Mesenchymal stem cell (in vitro differentiated cells and primary cell): ENCODE data around the gene WARS2.
A peak's percentile ranks its signal among the peaks of the same experiment; 100 is the strongest.

Experiments
- DNase-seq: peaks from one replicate; pipeline ENCODE4 v3.0.0-alpha.2; 2013
- H2AFZ ChIP-seq: one replicate; pipeline ENCODE4 v1.6.1; 2013; ENCODE audit warnings: low read depth, mild to moderate bottlenecking, control low read depth, inconsistent platforms, low read length, moderate library complexity
- H2AK5ac ChIP-seq: 2 replicates; pipeline ENCODE4 v1.6.1; 2013; ENCODE audit warnings: low read length, moderate library complexity, mild to moderate bottlenecking, inconsistent platforms; ENCODE audit not compliant: severe bottlenecking
- H2BK120ac ChIP-seq: one replicate; pipeline ENCODE4 v1.6.1; 2013; ENCODE audit warnings: low read depth, mild to moderate bottlenecking, inconsistent platforms, low read length, moderate library complexity
- H2BK12ac ChIP-seq, 2 experiments: one replicate each; pipeline ENCODE4 v1.6.1; 2013; ENCODE audit warnings: inconsistent platforms in 2 of 2, low read length in 2 of 2, mild to moderate bottlenecking in 2 of 2, moderate library complexity in 2 of 2, control low read depth in 1 of 2
- H2BK15ac ChIP-seq: one replicate; pipeline ENCODE4 v1.6.1; 2013; ENCODE audit warnings: mild to moderate bottlenecking, low read depth, inconsistent platforms; ENCODE audit not compliant: poor library complexity, severe bottlenecking
- H2BK5ac ChIP-seq: 2 replicates; pipeline ENCODE4 v1.6.1; 2013; ENCODE audit warnings: low read depth, mild to moderate bottlenecking, low read length, control low read depth, inconsistent platforms; ENCODE audit not compliant: poor library complexity, severe bottlenecking
- H3K14ac ChIP-seq, 2 experiments: one replicate each; pipeline ENCODE4 v1.6.1; 2013; ENCODE audit warnings: inconsistent platforms in 2 of 2, low read length in 2 of 2, control low read depth in 1 of 2, mild to moderate bottlenecking in 1 of 2, moderate library complexity in 1 of 2
- H3K18ac ChIP-seq, 2 experiments: one replicate each; pipeline ENCODE4 v1.6.1; 2013; ENCODE audit warnings: inconsistent platforms in 2 of 2, low read length in 2 of 2, control low read depth in 1 of 2, low read depth in 1 of 2, mild to moderate bottlenecking in 1 of 2
- H3K23ac ChIP-seq, 2 experiments: one replicate each; pipeline ENCODE4 v1.6.1; 2013; ENCODE audit warnings: inconsistent platforms in 2 of 2, low read length in 2 of 2, mild to moderate bottlenecking in 2 of 2, moderate library complexity in 2 of 2, control low read depth in 1 of 2
- H3K27ac ChIP-seq: 2 replicates; pipeline ENCODE4 v1.5.1; 2013; ENCODE audit warnings: mild to moderate bottlenecking, moderate library complexity, low read length, control low read depth, inconsistent platforms; ENCODE audit not compliant: poor library complexity, severe bottlenecking
- H3K27me3 ChIP-seq, 2 experiments: 2 replicates each; pipeline versions ENCODE4 v1.6.1 to v1.7.0; 2013; ENCODE audit warnings: low read length in 2 of 2, mild to moderate bottlenecking in 2 of 2, moderate library complexity in 2 of 2, control low read depth in 1 of 2, inconsistent platforms in 1 of 2; ENCODE audit not compliant: control insufficient read depth in 1 of 2, insufficient read depth in 1 of 2
- H3K36me3 ChIP-seq, 2 experiments: 2 replicates each; pipeline versions ENCODE4 v1.6.1 to v1.7.0; 2013; ENCODE audit warnings: low read length in 2 of 2, control low read depth in 1 of 2, inconsistent platforms in 1 of 2, low read depth in 1 of 2, mild to moderate bottlenecking in 1 of 2; ENCODE audit not compliant: insufficient read depth in 2 of 2, control insufficient read depth in 1 of 2
- H3K4ac ChIP-seq, 2 experiments: one replicate each; pipeline ENCODE4 v1.6.1; 2013; ENCODE audit warnings: inconsistent platforms in 2 of 2, low read length in 2 of 2, mild to moderate bottlenecking in 2 of 2, moderate library complexity in 2 of 2, control low read depth in 1 of 2, low read depth in 1 of 2
- H3K4me1 ChIP-seq: 2 replicates; pipeline ENCODE4 v1.6.1; 2013; ENCODE audit warnings: low read depth, low read length, control low read depth; ENCODE audit not compliant: control insufficient read depth, insufficient read depth
- H3K4me2 ChIP-seq: 2 replicates; pipeline ENCODE4 v1.6.1; 2013; ENCODE audit warnings: low read length, mild to moderate bottlenecking, inconsistent platforms; ENCODE audit not compliant: poor library complexity, severe bottlenecking
- H3K4me3 ChIP-seq, 2 experiments: 2 replicates each; pipeline versions ENCODE4 v1.5.1 to v1.7.0; 2013; ENCODE audit warnings: low read length in 2 of 2, mild to moderate bottlenecking in 2 of 2, control low read depth in 1 of 2, low read depth in 1 of 2; ENCODE audit not compliant: insufficient read depth in 1 of 2
- H3K79me1 ChIP-seq: replicated peaks from 2 replicates; pipeline ENCODE4 v1.6.1; 2013; ENCODE audit warnings: mild to moderate bottlenecking, control low read depth, low read length, inconsistent platforms; ENCODE audit not compliant: poor library complexity, severe bottlenecking
- H3K9ac ChIP-seq: 2 replicates; pipeline ENCODE4 v1.7.0; 2013; ENCODE audit warnings: mild to moderate bottlenecking, low read length, moderate library complexity
- H3K9me3 ChIP-seq: 2 replicates; pipeline ENCODE4 v1.7.0; 2013; ENCODE audit warnings: mild to moderate bottlenecking, low read length; ENCODE audit not compliant: control insufficient read depth
- H4K8ac ChIP-seq: one replicate; pipeline ENCODE4 v1.6.1; 2013; ENCODE audit warnings: inconsistent platforms, mild to moderate bottlenecking, low read length, moderate library complexity
- H4K91ac ChIP-seq: one replicate; pipeline ENCODE4 v1.6.1; 2013; ENCODE audit warnings: mild to moderate bottlenecking, low read length, inconsistent platforms
- WGBS: methylation state at CpG from one replicate; pipeline ENCODE4 v1.1.7; 2013; ENCODE audit warnings: mixed read lengths; 5-methylcytosine and 5-hydroxymethylcytosine counted together

The WARS2 gene

GRCh38 chr1:118988186-118989005 is 152.1 kb downstream of the WARS2 start, which contains the start of gene TBX15:
Gene TBX15, minus strand, starts transcription at chr1:118988343. Its CDS starts 548 bp downstream, at chr1:118987795.
- Histone ChIP-seq H4K91ac (no peak within 1 kb of the TSS), H3K9ac (peak within 1 kb of the TSS; percentile 90), H3K36me3 (peaks cover 0 to 9% of the 10 kb centered on the region in 2 experiments), H3K18ac (no peak within 1 kb of the TSS), H3K4me2 (peak within 1 kb of the TSS; percentile 79), H4K8ac (no peak within 1 kb of the TSS), H3K23ac (peak within 1 kb of the TSS in 1 of 2 experiments; percentile 61), H2BK15ac (no peak within 1 kb of the TSS), H2AFZ (peak within 1 kb of the TSS; percentile 21), H3K14ac (peak within 1 kb of the TSS in 1 of 2 experiments; percentile 22), H3K4me3 (peak within 1 kb of the TSS; percentile 86 to 89), H3K27me3 (no peaks in the 10 kb centered on the region), H3K27ac (peak within 1 kb of the TSS; percentile 98), H2BK120ac (no peak within 1 kb of the TSS), H3K9me3 (no peaks in the 10 kb centered on the region), H3K79me1 (peaks cover 2% of the 10 kb centered on the region), H2AK5ac (no peak within 1 kb of the TSS), H2BK12ac (no peak within 1 kb of the TSS), H2BK5ac (peak within 1 kb of the TSS; percentile 95), H3K4me1 (peaks cover 14% of the 10 kb centered on the region), H3K4ac (no peak within 1 kb of the TSS)
- peak; percentile 2 for DNase-seq
- WGBS, result 5% methylated on average over 26 of the region's 31 CpGs

- H3K4me2 ChIP-seq, result peak overlapping the region; percentile 79
- no peak overlapping the region for H3K18ac ChIP-seq
- no peak overlapping the region for H2BK120ac ChIP-seq
- H2AFZ ChIP-seq, result peak overlapping the region; percentile 21
- WGBS, result under 1% methylated on average over 65 of the region's 65 CpGs
- peaks cover 2% of the 10 kb centered on the region for H3K79me1 ChIP-seq
- H3K14ac ChIP-seq, result peak overlapping the region in 1 of 2 experiments; percentile 22
- no peak overlapping the region for H4K8ac ChIP-seq
- H3K9ac ChIP-seq, result peak overlapping the region; percentile 90
- H3K9me3 ChIP-seq, result no peaks in the 10 kb centered on the region
- H3K4me1 ChIP-seq, result peaks cover 13% of the 10 kb centered on the region
- peak overlapping the region; percentile 86 to 89 for H3K4me3 ChIP-seq
- H4K91ac ChIP-seq, result no peak overlapping the region
- peak; percentile 14 for DNase-seq
- peak overlapping the region; percentile 98 for H3K27ac ChIP-seq
- H2BK15ac ChIP-seq, result no peak overlapping the region
- no peak overlapping the region for H2AK5ac ChIP-seq
- H2BK5ac ChIP-seq, result peak overlapping the region; percentile 95
- H3K23ac ChIP-seq, result peak overlapping the region in 1 of 2 experiments; percentile 61
- H3K4ac ChIP-seq, result no peak overlapping the region
- peaks cover 0 to 14% of the 10 kb centered on the region in 2 experiments for H3K36me3 ChIP-seq
- H3K27me3 ChIP-seq, result no peaks in the 10 kb centered on the region
- H2BK12ac ChIP-seq, result no peak overlapping the region
Measured at GRCh38 chr1:118987468-118988185, 152.8 kb downstream of the WARS2 start.

GRCh38 chr1:118986555-118987467 is 153.6 kb downstream of the WARS2 start:
- Histone ChIP-seq H3K27me3 (no peaks in the 10 kb centered on the region), H2BK15ac (no peak overlapping the region), H2BK120ac (no peak overlapping the region), H3K4me2 (peak overlapping the region; percentile 79), H3K9ac (peak overlapping the region; percentile 90), H3K4me3 (peak overlapping the region; percentile 86 to 89), H3K4ac (no peak overlapping the region), H4K91ac (no peak overlapping the region), H3K23ac (no peak overlapping the region), H3K4me1 (peaks cover 13% of the 10 kb centered on the region), H2BK5ac (peak overlapping the region; percentile 95), H3K9me3 (no peaks in the 10 kb centered on the region), H2BK12ac (no peak overlapping the region), H2AFZ (peak overlapping the region; percentile 21), H3K18ac (no peak overlapping the region), H4K8ac (no peak overlapping the region), H3K36me3 (peaks cover 0 to 14% of the 10 kb centered on the region in 2 experiments), H3K14ac (no peak overlapping the region), H3K27ac (peak overlapping the region; percentile 98), H3K79me1 (no peaks in the 10 kb centered on the region), H2AK5ac (peak overlapping the region; percentile 10)
- 9% methylated on average over 40 of the region's 42 CpGs for whole genome bisulfite sequencing
- DNase-seq, result peak; percentile 5
